Loucy (cell line): ENCODE measurements around the gene PREPL.

Source experiments
- CTCF ChIP-seq: fragments of 200-600 bp; sonication (generic); conservative IDR thresholded peaks from 2 replicates; pipeline ENCODE4 v1.5.1; 2014; ENCODE audit warnings: mild to moderate bottlenecking, antibody characterized with exemption, low read length
- EZH2phosphoT487 ChIP-seq: fragments of 200-600 bp; IDR thresholded peaks from 2 replicates; pipeline ENCODE4 v1.6.1; 2018; ENCODE audit warnings: antibody characterized with exemption, mild to moderate bottlenecking, moderate library complexity, borderline replicate concordance

DNA sequence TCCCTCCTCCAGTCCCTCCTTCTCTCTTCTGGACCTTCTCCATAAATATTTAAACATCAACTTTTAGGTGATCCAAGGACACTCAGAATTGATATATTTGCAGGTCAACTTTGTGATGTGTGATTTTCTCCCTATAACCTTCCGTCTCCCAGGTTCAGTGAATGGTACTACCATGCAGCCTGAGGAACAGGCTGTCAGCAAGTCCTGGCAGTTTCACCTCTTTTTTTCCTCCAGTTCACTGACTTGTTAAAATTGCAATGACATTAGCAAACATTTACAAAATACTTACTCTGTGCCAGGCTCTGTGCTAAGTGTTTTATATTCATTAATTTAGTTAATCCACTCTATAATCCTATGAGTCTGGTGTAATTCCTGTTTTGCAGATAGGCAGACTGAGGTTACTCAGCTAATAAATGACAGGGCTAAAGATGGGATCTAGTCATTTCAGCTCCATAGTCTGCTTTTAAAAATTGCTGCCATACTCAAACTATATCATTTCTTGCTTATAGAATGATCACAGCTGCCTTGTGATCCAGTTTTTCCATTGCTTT lies 78.1 kb downstream of the PREPL start:
- TF ChIP-seq CTCF (no peak), EZH2phosphoT487 (no peak)
